Colon (tissue), 2 donors: ENCODE data around the gene POU6F2.

Experiments used
- FAIRE-seq: peaks from 2 replicates; lab custom pipeline; 2012; peaks lifted over from hg19 to GRCh38; lab: Jason Lieb, UNC
- donor health status: control.
- donor health status: control.

The POU6F2 gene

GRCh38 chr7:39069896-39070881 lies 92.5 kb downstream of the POU6F2 start:
- no peak for FAIRE-seq

GRCh38 chr7:39071116-39071515 lies 93.4 kb downstream of the POU6F2 start:
- no peak for FAIRE-seq

- FAIRE-seq = no peak
These were observed 95.7 kb downstream of the POU6F2 start for GRCh38 chr7:39073432-39073831.

- no peak for FAIRE-seq
These were observed 97.5 kb downstream of the POU6F2 start for GRCh38 chr7:39075210-39075609.

- no peak for FAIRE-seq
These were observed 106.1 kb downstream of the POU6F2 start for GRCh38 chr7:39083781-39084180.

- no peak for FAIRE-seq
These were observed 106.6 kb downstream of the POU6F2 start for GRCh38 chr7:39084349-39084748.

GRCh38 chr7:39085189-39085588 lies 107.5 kb downstream of the POU6F2 start:
- FAIRE-seq = no peak

- no peak for FAIRE-seq
These were observed 107.9 kb downstream of the POU6F2 start for GRCh38 chr7:39085590-39086049.

GRCh38 chr7:39086638-39087360 lies 109.1 kb downstream of the POU6F2 start:
- FAIRE-seq = no peak

- no peak for FAIRE-seq
These were observed 111.3 kb downstream of the POU6F2 start for GRCh38 chr7:39088730-39089593.

GRCh38 chr7:39091145-39091544 lies 113.4 kb downstream of the POU6F2 start:
- no peak for FAIRE-seq

- FAIRE-seq = no peak
These were observed 114.1 kb downstream of the POU6F2 start for GRCh38 chr7:39091774-39092173.

- FAIRE-seq = no peak
These were observed 117.0 kb downstream of the POU6F2 start for GRCh38 chr7:39094731-39095130.

- FAIRE-seq = no peak
These were observed 118.3 kb downstream of the POU6F2 start for GRCh38 chr7:39095875-39096619.

- no peak for FAIRE-seq
These were observed 120.8 kb downstream of the POU6F2 start for GRCh38 chr7:39098506-39098905.

GRCh38 chr7:39099146-39099545 lies 121.4 kb downstream of the POU6F2 start:
- no peak for FAIRE-seq

- no peak for FAIRE-seq
These were observed 122.6 kb downstream of the POU6F2 start for GRCh38 chr7:39100270-39100669.

GRCh38 chr7:39102234-39102633 lies 124.5 kb downstream of the POU6F2 start:
- no peak for FAIRE-seq

- no peak for FAIRE-seq
These were observed 128.0 kb downstream of the POU6F2 start for GRCh38 chr7:39105720-39106119.

GRCh38 chr7:39125846-39126245 lies 148.1 kb downstream of the POU6F2 start:
- FAIRE-seq = no peak

- FAIRE-seq = no peak
These were observed 149.3 kb downstream of the POU6F2 start for GRCh38 chr7:39127058-39127457.
